Inferior parietal cortex (tissue), 1 donor: Measurements from ENCODE around the gene CANT1.

Experiments used
- DNase-seq: peaks from one replicate; pipeline ENCODE4 v3.0.0-alpha.2; 2016; ENCODE audit errors: extremely low spot score

Gene CANT1

DNA sequence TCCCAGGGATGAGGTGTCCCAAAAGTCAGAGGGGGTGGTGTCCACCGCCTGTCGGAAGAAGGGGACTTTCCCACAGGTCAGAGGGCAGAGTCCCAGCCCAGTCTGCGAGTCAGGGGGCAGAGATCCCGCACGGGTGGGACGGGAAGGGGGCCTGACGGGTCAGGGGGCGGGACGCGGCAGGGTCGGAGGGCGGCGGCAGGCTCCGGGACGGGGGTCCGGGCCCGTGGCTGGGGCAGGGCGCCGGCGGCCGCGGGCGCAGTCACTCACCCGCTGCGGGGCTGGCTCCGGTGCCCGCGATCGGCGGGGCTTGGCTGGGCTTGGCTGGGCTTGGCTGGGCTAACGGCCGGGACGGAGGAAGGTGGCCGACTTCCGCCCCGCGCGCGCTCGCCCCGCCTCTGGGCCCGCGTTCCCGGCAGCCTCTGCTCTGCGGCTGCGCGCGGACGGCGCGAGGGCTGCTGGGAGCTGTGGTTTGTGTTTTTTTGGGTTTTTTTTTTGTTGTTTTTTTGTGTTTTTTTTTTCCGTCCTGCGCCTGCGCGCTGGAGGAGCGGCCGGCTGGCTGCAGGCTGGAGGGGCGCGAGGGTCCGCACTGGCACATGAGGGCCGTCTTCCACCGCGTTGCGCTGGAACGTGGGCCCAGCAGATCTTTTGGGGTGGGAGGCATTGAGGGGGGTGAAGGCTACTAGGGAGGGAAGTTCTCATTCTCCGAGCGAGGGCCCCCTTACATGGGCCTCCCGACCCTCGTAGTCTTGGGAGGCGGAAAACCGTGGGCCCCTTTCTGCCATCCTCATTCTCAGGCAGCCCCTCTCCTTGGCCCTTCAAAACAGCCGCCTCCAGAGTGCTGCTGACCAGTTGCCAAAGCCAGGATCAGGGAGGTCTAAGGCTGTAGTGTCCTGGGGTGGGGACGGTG is at the start of gene CANT1:
TSS of gene CANT1 (minus strand) at position 368 of the 907 bp plus-strand sequence. CDS start 12,142 bp downstream, outside the sequence.
- DNase-seq, result peak; percentile 89

- DNase-seq, result no peak
These were observed 48.3 kb upstream of the CANT1 start for GRCh38 chr17:79057737-79058385.

DNA sequence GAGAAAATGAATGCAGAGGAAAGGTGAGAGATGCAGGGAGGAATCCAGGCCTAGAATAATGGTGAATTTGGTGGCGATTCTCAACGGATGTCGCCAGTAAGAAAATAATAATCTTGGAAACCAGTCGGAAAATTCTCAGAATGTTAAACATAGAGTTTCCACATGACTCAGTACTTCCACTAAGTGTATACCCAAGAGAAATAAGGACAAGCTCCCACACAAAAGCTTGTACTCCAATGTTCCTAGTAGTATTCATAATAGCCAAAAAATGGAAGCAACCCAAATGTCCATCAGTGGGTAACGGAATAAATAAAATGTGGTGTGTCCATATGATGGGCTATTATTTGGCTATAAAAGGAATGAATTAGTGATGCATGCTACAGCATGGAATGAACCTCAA is 45.6 kb upstream of the CANT1 start:
- no peak for DNase-seq

- DNase-seq, result no peak
These were observed 44.8 kb upstream of the CANT1 start for GRCh38 chr17:79054200-79054960.

DNA sequence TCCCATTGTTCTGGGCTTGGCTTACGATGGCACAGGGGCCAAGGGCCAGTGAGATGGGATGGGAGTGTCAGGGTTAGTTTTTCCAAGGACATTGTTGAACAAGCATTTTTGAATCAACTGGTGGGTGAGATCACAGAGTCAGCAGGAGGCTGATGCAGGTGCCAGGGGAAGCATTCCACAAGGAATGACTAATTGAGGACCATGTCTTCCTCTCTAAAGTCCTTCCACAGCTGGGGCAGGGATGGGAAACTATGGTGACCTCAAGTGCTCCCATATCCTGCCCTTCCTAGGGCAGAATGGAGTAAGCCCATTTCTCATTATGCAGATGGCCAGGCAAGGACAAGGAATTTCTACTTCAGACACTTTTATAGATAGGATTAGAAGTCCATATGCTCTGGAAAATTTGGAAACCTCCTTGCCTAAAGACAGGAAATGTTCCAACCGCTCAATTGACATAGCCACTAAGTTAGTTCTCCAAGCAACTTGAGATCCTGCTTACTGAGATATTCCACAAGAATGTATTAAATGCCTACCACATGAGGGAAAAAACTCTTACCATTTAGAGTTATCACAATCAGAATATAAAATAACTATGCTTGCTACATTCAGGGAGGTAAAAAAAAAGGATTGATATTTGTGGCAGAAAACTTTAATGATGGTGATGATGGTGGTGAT is 43.8 kb upstream of the CANT1 start:
- no peak for DNase-seq

DNA sequence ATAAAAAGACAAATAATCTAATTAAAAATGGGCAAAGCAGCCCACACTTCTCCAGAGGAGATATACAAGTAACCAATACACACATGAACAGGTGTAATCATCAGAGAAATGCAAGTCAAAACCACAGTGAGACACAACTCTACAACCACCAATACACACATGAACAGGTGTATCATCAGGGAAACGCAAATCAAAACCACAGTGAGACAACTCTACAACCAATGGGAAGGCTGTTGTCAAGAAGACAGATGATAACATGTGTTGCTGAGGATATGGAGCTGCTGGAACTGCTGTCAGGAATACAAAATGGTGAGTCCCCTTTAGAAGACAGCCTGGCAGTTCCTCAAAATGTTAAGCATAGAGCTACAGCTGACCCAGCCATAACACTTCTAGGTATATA is 42.6 kb upstream of the CANT1 start:
- DNase-seq, result no peak

DNA sequence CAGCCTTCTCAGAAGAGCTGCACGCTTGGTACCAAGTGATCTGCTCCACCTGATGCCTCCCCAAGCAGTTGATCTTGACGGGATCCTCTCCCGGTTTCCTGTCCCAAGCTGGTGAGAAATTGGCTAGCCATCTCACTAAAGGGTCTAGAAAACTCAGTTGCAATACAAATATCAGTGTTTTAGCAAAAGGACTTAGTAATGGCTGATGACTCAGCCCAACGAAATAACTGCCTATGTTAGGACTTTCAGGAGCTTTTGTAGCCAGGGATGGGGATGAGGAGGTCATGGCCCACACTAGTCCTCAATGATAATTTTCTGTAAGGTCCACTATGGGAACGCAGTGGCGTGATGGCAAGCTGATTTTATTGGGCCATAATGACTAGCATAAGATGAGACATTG is 41.7 kb upstream of the CANT1 start:
- DNase-seq, result no peak

- no peak for DNase-seq
These were observed 41.0 kb upstream of the CANT1 start for GRCh38 chr17:79050551-79050950.

DNA sequence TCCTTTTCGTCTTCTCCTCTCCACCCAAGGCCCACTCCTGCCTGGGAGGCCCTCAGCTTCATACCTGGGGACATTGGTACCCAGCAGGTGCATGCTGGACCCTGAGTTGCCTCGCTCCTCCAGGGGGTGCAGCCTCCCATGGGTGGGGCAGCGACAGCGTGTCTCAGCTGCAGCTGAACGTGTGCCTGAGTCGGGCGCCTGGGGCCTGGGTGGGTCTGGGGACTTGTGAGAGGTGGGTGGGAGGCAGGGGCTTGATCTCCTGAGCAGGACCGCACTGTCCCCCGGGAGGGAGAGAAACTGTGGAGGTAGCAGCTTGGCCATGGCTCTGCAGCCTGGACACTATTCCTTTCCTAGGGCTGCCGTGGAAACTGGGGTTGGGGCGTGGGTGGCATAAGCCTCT is 40.3 kb upstream of the CANT1 start:
- DNase-seq, result no peak

- no peak for DNase-seq
These were observed 39.5 kb upstream of the CANT1 start for GRCh38 chr17:79048826-79049755.

GRCh38 chr17:79047923-79048825 is 38.6 kb upstream of the CANT1 start:
- no peak for DNase-seq

DNA sequence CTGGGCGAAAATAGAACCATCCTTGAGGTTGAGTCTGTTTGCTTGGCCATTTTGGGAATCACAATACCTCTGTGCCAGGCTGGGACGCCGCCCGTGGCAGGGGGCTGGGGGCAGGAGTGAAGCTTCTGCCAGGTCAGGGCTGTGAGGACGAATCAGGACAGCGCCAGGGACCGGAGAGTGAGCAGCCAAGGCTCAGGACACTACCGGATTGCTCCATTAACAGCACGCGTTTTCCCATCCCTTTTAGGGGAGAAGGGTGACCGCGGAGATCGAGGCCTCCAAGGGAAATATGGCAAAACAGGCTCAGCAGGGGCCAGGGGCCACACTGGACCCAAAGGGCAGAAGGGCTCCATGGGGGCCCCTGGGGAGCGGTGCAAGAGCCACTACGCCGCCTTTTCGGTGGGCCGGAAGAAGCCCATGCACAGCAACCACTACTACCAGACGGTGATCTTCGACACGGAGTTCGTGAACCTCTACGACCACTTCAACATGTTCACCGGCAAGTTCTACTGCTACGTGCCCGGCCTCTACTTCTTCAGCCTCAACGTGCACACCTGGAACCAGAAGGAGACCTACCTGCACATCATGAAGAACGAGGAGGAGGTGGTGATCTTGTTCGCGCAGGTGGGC is 37.8 kb upstream of the CANT1 start:
- DNase-seq, result no peak

DNA sequence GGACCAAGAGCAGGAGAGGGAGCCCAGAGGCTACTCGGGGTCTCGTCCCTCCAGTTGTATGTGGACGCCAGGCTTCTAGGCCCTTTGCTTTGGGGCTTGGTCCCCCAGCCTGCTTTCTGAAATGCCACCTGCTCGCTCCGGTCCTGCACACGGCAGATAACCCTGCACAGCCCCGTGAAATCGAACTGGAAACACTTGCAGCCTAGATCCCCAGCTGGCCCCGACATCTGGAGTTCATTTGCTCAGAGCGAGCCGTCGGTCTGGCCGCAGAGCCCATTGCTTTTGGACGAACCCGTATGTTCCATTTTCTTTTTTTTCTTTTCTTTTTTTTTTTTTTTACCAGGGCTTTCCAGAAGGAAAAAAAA is 37.3 kb upstream of the CANT1 start:
- no peak for DNase-seq

GRCh38 chr17:79046197-79046915 is 36.8 kb upstream of the CANT1 start:
- no peak for DNase-seq

DNA sequence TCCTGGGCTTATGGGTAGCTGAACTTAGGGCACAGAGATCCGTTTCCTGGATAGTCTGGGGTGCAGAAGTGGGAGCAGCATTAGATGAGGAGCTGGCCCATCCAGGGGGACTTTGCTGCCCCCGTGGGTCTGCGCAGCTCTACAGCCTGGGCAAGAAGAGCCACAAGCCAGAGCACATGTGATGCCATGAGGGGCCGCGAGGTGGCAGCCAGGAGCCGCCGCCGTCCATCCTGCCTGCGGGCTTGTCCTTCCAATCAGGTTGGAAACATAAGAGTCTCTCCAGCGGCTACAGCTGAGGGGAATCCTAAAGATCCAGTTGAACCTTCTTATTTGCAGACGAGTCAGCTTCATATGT is 36.3 kb upstream of the CANT1 start:
- DNase-seq, result peak; percentile 76

DNA sequence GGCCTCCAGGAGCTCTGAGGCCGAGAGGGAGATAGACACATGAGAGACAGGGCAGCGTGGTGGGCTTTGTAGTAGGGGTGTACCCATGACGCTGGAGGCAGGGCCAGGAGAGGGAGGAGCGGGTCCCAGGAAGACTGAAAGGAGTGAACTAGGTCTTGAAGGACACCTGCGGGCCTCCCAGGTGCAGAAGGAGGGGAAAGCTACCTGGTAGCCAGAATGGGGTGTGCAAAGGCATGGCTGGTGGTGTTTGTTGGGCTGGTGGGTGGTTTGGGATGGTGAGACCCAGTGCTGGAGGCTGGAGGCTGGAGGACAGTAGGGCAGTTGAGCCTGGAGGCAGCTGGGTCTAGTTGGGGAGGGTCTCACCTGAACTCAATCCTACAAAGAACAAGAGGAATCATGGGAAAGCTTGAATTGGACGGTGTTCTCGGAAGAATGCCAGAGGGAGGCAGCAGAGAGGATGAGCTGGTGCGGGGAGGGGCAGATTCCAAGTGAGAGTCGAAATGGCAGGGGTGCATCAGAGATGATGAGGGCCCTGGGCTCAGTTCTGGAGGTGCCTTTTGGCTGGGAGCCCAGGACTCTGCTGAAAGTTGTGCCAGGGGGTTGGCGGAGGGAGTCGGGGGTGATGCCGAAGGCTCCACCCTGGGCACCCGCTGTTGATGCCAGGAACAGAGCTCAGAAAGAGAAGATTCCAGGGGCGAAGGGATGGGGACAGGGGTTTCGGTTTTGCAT is 35.6 kb upstream of the CANT1 start:
- no peak for DNase-seq

DNA sequence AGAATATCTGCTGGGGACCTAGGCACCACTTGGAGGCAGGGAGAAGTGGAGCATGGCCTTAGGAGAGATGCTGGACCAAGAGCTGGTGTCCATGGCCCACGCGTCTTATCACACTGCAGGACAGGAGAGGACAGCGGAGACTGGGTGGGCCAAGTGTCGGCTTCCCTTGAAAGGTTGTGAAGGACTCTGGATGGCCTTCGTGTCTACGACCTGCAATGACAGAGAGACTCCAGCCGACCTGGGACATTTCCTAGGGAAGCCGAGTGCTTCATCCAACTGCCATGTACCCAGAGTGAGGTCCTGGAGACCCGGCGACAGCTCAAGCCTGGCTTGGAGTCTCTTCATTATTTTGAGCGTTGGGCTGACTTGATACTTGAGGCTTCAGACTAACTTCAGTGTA is 34.9 kb upstream of the CANT1 start:
- no peak for DNase-seq

GRCh38 chr17:79043931-79044320 is 34.4 kb upstream of the CANT1 start:
- no peak for DNase-seq
